Uterus (tissue), 4 donors: ENCODE data around the gene RNGTT. TPM values are rescaled to one million over a fixed set of nuclear protein-coding genes. Genes with fewer than 3 reads are reported as not detected.

Source experiments
- DNase-seq, 2 donors: peaks; one replicate each; pipeline ENCODE4 v3.0.0-alpha.2; 2019 to 2020
- H3K27ac ChIP-seq, 2 donors: fragments of 200-600 bp; sonication (generic); 1 replicate in 1 of 2; 2 replicates in 1 of 2; pipeline ENCODE4 v1.5.1; 2016 to 2018
- H3K27me3 ChIP-seq, 2 donors: fragments of 200-600 bp; sonication (generic); one replicate each; pipeline ENCODE4 v1.5.1; 2018 to 2019; ENCODE audit warnings: control low read depth in 1 of 2
- H3K36me3 ChIP-seq, 2 donors: fragments of 200-600 bp; sonication (generic); one replicate each; pipeline ENCODE4 v1.5.1; 2019; ENCODE audit warnings: control low read depth in 1 of 2
- H3K4me1 ChIP-seq, 2 donors: fragments of 200-600 bp; sonication (generic); one replicate each; pipeline ENCODE4 v1.5.1; 2018 to 2019; ENCODE audit warnings: control low read depth in 1 of 2
- H3K4me3 ChIP-seq, 2 donors: fragments of 200-600 bp; sonication (generic); 1 replicate in 1 of 2; 2 replicates in 1 of 2; pipeline ENCODE4 v1.5.1; 2018 to 2019; ENCODE audit warnings: mild to moderate bottlenecking in 1 of 2
- H3K9me3 ChIP-seq, 2 donors: fragments of 200-600 bp; sonication (generic); one replicate each; pipeline ENCODE4 v1.5.1; 2019; ENCODE audit warnings: control low read depth in 1 of 2
- CTCF ChIP-seq, 4 experiments: fragments of 200-600 bp in 2 of 4; fragments of 450-650 bp in 2 of 4; sonication (generic) in 2 of 4; IDR thresholded peaks; one replicate each; pipeline ENCODE4 v1.5.1; 2016 to 2019; ENCODE audit warnings: antibody characterized with exemption in 4 of 4, mild to moderate bottlenecking in 2 of 4, moderate library complexity in 1 of 4
- POLR2A ChIP-seq, 2 donors: fragments of 450-650 bp; IDR thresholded peaks; one replicate each; pipeline ENCODE4 v1.6.1; 2016; ENCODE audit warnings: antibody characterized with exemption in 2 of 2, mild to moderate bottlenecking in 1 of 2, moderate library complexity in 1 of 2
- intact Hi-C: fragments of 100-400 bp; cut with DNase I; formaldehyde crosslinking; loops from one replicate; pipeline ENCODE4 v1.15.1; 2023; ENCODE audit warnings: low total_unique reads
- total RNA-seq, 4 donors: library from RNA; depleted of rRNA in 3 of 4; stranded (reverse); fragments of >200 nt in 3 of 4; gene quantifications; one replicate each; pipeline versions ENCODE4 v1.1.0 to v1.2.4, GENCODE V29; 2014 to 2023
- donor health status: DM: yes; HTN: yes; CAD: no.

The RNGTT gene
- total RNA-seq, 4 donors from 2014 or later: 7.4 to 45.7 (median 16.1) TPM

GRCh38 chr6:88633782-88634181 is 329.6 kb downstream of the RNGTT start:
- no peak for DNase-seq
- Histone ChIP-seq H3K36me3 (no peaks in the 10 kb centered on the region), H3K27ac (no peak overlapping the region), H3K9me3 (no peaks in the 10 kb centered on the region), H3K4me1 (no peaks in the 10 kb centered on the region), H3K27me3 (no peaks in the 10 kb centered on the region), H3K4me3 (no peak overlapping the region)
- TF ChIP-seq POLR2A (IDR thresholded peaks at IDR 0.05): no peak
- no peak for TF ChIP-seq CTCF (IDR thresholded peaks at IDR 0.05)
- intact Hi-C loops: no loop called here

GRCh38 chr6:88631830-88632229 is 331.6 kb downstream of the RNGTT start:
- Histone ChIP-seq H3K36me3 (no peaks in the 10 kb centered on the region), H3K4me3 (no peak overlapping the region), H3K27me3 (no peaks in the 10 kb centered on the region), H3K27ac (no peak overlapping the region), H3K9me3 (no peaks in the 10 kb centered on the region), H3K4me1 (no peaks in the 10 kb centered on the region)
- intact Hi-C loops: no loop called here
- no peak for DNase-seq
- TF ChIP-seq CTCF (IDR thresholded peaks at IDR 0.05): no peak
- no peak for TF ChIP-seq POLR2A (IDR thresholded peaks at IDR 0.05)

GRCh38 chr6:88629838-88630494 is 333.5 kb downstream of the RNGTT start:
- no peaks in the 10 kb centered on the region for H3K36me3 ChIP-seq
- H3K27me3 ChIP-seq: no peaks in the 10 kb centered on the region
- intact Hi-C loops: no loop called here
- no peaks in the 10 kb centered on the region for H3K9me3 ChIP-seq
- no peaks in the 10 kb centered on the region for H3K4me1 ChIP-seq
- no peak for DNase-seq
- no peak overlapping the region for H3K4me3 ChIP-seq
- no peak overlapping the region for H3K27ac ChIP-seq
- TF ChIP-seq CTCF (IDR thresholded peaks at IDR 0.05) (no peak), POLR2A (IDR thresholded peaks at IDR 0.05) (no peak)

GRCh38 chr6:88626460-88626859 is 337.0 kb downstream of the RNGTT start:
- no peaks in the 10 kb centered on the region for H3K27me3 ChIP-seq
- no peak for TF ChIP-seq CTCF (IDR thresholded peaks at IDR 0.05)
- TF ChIP-seq POLR2A (IDR thresholded peaks at IDR 0.05): no peak

GRCh38 chr6:88623531-88623930 is 339.9 kb downstream of the RNGTT start:
- H3K4me3 ChIP-seq: no peak overlapping the region
- no peak for DNase-seq
- H3K27ac ChIP-seq: no peak overlapping the region
- H3K36me3 ChIP-seq: no peaks in the 10 kb centered on the region
- intact Hi-C loops: no loop called here
- TF ChIP-seq CTCF (IDR thresholded peaks at IDR 0.05) (no peak), POLR2A (IDR thresholded peaks at IDR 0.05) (no peak)
- H3K9me3 ChIP-seq: no peaks in the 10 kb centered on the region
- H3K4me1 ChIP-seq: no peaks in the 10 kb centered on the region
- H3K27me3 ChIP-seq: no peaks in the 10 kb centered on the region

More at GRCh38 chr6:88626460-88626859, 337.0 kb downstream of the RNGTT start:
- Histone ChIP-seq H3K27ac (no peak overlapping the region), H3K4me3 (no peak overlapping the region), H3K4me1 (no peaks in the 10 kb centered on the region), H3K36me3 (no peaks in the 10 kb centered on the region), H3K9me3 (no peaks in the 10 kb centered on the region)
- DNase-seq: no peak
- intact Hi-C loops: no loop called here
